Limb (tissue), 2 donors: ENCODE measurements around the gene NXF1.
A peak's percentile ranks its signal among the peaks of the same experiment; 100 is the strongest.
"Not testable (repeated sequence)": the region's sequence is repeated elsewhere in the genome, so short reads cannot be mapped to it uniquely, and the experiment has no call there.

Experiments used
- DNase-seq, 2 donors: peaks; one replicate each; pipeline ENCODE4 v3.0.0-alpha.2; 2016; ENCODE audit errors: extremely low spot score in 2 of 2

The NXF1 gene

GRCh38 chr11:62805076-62805892 lies at the start of gene NXF1:
TSS of gene NXF1 (minus strand) at chr11:62805440. CDS start at chr11:62805356, 84 bp downstream.
- peak; percentile 97 to 98 for DNase-seq

- DNase-seq: no peak
These were observed 49.0 kb upstream of the NXF1 start for GRCh38 chr11:62854013-62854824.

GRCh38 chr11:62853279-62853965 lies 48.2 kb upstream of the NXF1 start:
- DNase-seq: no peak

GRCh38 chr11:62852523-62853188 lies 47.4 kb upstream of the NXF1 start:
- no peak for DNase-seq

GRCh38 chr11:62851807-62852522 lies 46.7 kb upstream of the NXF1 start:
- no peak for DNase-seq

- no peak for DNase-seq
These were observed 45.9 kb upstream of the NXF1 start for GRCh38 chr11:62850911-62851806.

GRCh38 chr11:62847767-62848314 lies 42.6 kb upstream of the NXF1 start:
- DNase-seq: no peak

GRCh38 chr11:62846177-62846576 lies 40.9 kb upstream of the NXF1 start:
- DNase-seq: no peak

GRCh38 chr11:62844154-62844553 lies 38.9 kb upstream of the NXF1 start:
- no peak for DNase-seq

- DNase-seq: no peak
These were observed 38.2 kb upstream of the NXF1 start for GRCh38 chr11:62843466-62843865.

- not testable (repeated sequence) for DNase-seq
These were observed 37.7 kb upstream of the NXF1 start for GRCh38 chr11:62842891-62843290.

- peak in 1 of 2 donors; percentile 68 for DNase-seq
These were observed 37.0 kb upstream of the NXF1 start for GRCh38 chr11:62842171-62842741.

GRCh38 chr11:62841361-62842170 lies 36.3 kb upstream of the NXF1 start:
- DNase-seq: peak; percentile 91 to 98

- peak in 1 of 2 donors; percentile 73 for DNase-seq
These were observed 35.6 kb upstream of the NXF1 start for GRCh38 chr11:62840721-62841360.

GRCh38 chr11:62839050-62839945 lies 34.1 kb upstream of the NXF1 start, which contains the start of gene WDR74:
TSS of gene WDR74 (minus strand) at chr11:62839590. CDS start at chr11:62839570, 20 bp downstream.
- peak; percentile 93 to 96 for DNase-seq

GRCh38 chr11:62835336-62835735 lies 30.1 kb upstream of the NXF1 start:
- DNase-seq: no peak
